ENCODE measurements around the gene BHMT.
"Not testable (repeated sequence)": the region's sequence is repeated elsewhere in the genome, so short reads cannot be mapped to it uniquely, and the experiment has no call there.

Gene BHMT

DNA sequence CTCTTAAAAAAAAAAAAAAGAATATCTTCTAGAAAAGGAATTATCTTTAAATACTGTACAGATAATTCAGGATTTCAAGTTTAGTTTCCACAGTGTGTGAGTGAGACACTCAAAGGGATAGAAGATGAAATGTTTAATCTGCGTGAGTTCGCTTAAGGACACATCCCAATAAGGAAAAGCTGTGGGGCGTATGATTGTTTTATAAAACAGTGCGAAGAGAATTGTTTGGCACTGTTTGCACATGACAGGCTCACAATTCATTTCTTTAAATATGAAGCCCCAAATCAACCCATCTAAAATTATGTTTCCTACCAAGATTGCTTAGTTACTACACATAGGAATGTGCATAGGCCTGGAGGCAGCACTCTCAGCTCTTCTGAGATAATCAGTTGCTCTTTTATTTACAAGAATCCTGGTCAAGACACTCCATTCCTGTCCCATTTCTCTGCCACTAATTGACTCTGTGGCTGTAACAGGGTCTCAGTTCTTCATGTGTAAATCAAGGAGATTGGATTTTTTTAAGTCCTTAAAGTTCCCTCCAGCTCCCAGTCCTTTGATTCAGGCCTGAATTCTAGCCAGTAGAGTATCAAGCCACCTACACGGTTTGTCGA is 60.1 kb downstream of the BHMT start:
- Histone ChIP-seq H3K9me3 (ENCODE audit: control insufficient read depth, low read length) (no peaks in the 10 kb centered on the region), H3K36me3 (ENCODE audit: control insufficient read depth, insufficient read depth, low read length) (no peaks in the 10 kb centered on the region), H3K27me3 (ENCODE audit: control insufficient read depth, insufficient read depth, low read length, poor library complexity, severe bottlenecking) (no peaks in the 10 kb centered on the region), H3K4me3 (ENCODE audit: insufficient read depth, low read depth, low read length) (no peak overlapping the region), H3K4me1 (ENCODE audit: control insufficient read depth, insufficient read depth, low read length) (peaks cover 5% of the 10 kb centered on the region), H3K27ac (ENCODE audit: insufficient read depth, low read depth, low read length, poor library complexity, severe bottlenecking) (peak overlapping the region; percentile 44)
- 87 to 89% methylated on average over 6 of the region's 6 CpGs for WGBS, 2 experiments

DNA sequence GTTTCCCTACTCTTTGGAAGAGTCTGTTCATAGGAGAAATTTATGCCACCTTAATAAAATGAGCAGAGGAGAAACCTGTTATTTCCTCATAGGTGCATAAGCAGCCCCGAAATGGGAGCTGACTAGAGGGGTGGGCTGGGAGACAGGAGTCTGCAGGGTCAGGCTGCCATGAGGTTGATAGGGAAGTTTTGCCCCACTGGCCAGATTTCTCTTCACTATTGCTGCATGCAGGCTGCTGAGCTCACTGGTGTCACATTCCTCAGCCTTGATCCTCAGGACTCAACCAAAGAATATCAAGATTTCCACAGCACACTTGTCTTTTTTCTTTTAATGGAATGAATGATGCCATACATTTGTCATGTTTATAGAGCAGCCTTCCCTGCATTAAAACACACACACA is 60.7 kb downstream of the BHMT start:
- 68 to 69% methylated on average over 1 of the region's 1 CpG for WGBS, 2 experiments
- H3K9me3 ChIP-seq (ENCODE audit: control insufficient read depth, low read length): no peaks in the 10 kb centered on the region
- H3K36me3 ChIP-seq (ENCODE audit: control insufficient read depth, insufficient read depth, low read length): no peaks in the 10 kb centered on the region
- peaks cover 5% of the 10 kb centered on the region for H3K4me1 ChIP-seq (ENCODE audit: control insufficient read depth, insufficient read depth, low read length)
- no peak overlapping the region for H3K4me3 ChIP-seq (ENCODE audit: insufficient read depth, low read depth, low read length)
- peak overlapping the region; percentile 44 for H3K27ac ChIP-seq (ENCODE audit: insufficient read depth, low read depth, low read length, poor library complexity, severe bottlenecking)
- H3K27me3 ChIP-seq (ENCODE audit: control insufficient read depth, insufficient read depth, low read length, poor library complexity, severe bottlenecking): no peaks in the 10 kb centered on the region

- 79 to 91% methylated on average over 4 to 6 of the region's 6 CpGs for WGBS, 2 experiments
- peaks cover 5% of the 10 kb centered on the region for H3K4me1 ChIP-seq (ENCODE audit: control insufficient read depth, insufficient read depth, low read length)
- no peaks in the 10 kb centered on the region for H3K36me3 ChIP-seq (ENCODE audit: control insufficient read depth, insufficient read depth, low read length)
- H3K27ac ChIP-seq (ENCODE audit: insufficient read depth, low read depth, low read length, poor library complexity, severe bottlenecking): no peak overlapping the region
- H3K9me3 ChIP-seq (ENCODE audit: control insufficient read depth, low read length): no peaks in the 10 kb centered on the region
- no peak overlapping the region for H3K4me3 ChIP-seq (ENCODE audit: insufficient read depth, low read depth, low read length)
- H3K27me3 ChIP-seq (ENCODE audit: control insufficient read depth, insufficient read depth, low read length, poor library complexity, severe bottlenecking): no peaks in the 10 kb centered on the region
Observed at GRCh38 chr5:79173626-79174025, 62.0 kb downstream of the BHMT start.

GRCh38 chr5:79180449-79180848 is 68.8 kb downstream of the BHMT start:
- not testable (repeated sequence) for H3K27ac ChIP-seq (ENCODE audit: insufficient read depth, low read depth, low read length, poor library complexity, severe bottlenecking); H3K36me3 ChIP-seq (ENCODE audit: control insufficient read depth, insufficient read depth, low read length); H3K4me1 ChIP-seq (ENCODE audit: control insufficient read depth, insufficient read depth, low read length); H3K27me3 ChIP-seq (ENCODE audit: control insufficient read depth, insufficient read depth, low read length, poor library complexity, severe bottlenecking); H3K4me3 ChIP-seq (ENCODE audit: insufficient read depth, low read depth, low read length); H3K9me3 ChIP-seq (ENCODE audit: control insufficient read depth, low read length)
- 93 to 96% methylated on average over 3 to 4 of the region's 4 CpGs for WGBS, 2 experiments

DNA sequence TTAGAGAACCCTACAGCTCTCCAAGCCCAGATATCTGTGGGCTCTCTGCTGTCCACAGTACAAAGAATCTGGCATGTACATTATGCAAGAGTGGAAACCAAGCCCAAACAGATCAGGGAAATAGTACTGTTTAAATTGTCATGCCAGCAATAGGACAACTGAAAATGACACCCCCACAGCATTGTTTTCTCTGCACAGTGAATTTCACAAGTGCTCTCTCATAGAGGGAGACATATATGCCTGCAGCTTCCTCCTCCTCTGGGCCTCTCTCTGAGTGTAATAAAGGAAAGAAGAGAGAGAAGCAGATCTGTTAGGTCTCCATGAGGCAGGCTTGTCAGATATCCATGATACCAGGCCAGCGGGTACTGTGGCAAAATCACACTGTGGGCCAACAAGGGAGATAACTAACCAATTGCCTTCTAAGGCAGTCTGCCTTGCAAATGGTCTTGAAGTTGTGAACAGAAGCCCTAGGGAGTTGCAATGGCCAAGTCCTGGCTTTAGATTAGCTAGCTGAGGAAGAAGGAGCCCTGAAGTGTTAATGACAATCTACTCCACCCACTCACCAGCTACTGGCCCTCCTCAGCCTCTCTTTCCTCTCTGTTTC is 69.9 kb downstream of the BHMT start:
- WGBS, 2 experiments: 67 to 82% methylated on average over 1 of the region's 1 CpG
- no peak overlapping the region for H3K27ac ChIP-seq (ENCODE audit: insufficient read depth, low read depth, low read length, poor library complexity, severe bottlenecking)
- no peaks in the 10 kb centered on the region for H3K27me3 ChIP-seq (ENCODE audit: control insufficient read depth, insufficient read depth, low read length, poor library complexity, severe bottlenecking)
- H3K36me3 ChIP-seq (ENCODE audit: control insufficient read depth, insufficient read depth, low read length): no peaks in the 10 kb centered on the region
- no peaks in the 10 kb centered on the region for H3K4me1 ChIP-seq (ENCODE audit: control insufficient read depth, insufficient read depth, low read length)
- no peaks in the 10 kb centered on the region for H3K9me3 ChIP-seq (ENCODE audit: control insufficient read depth, low read length)
- H3K4me3 ChIP-seq (ENCODE audit: insufficient read depth, low read depth, low read length): no peak overlapping the region
